Measurements from ENCODE around the gene MEGF10. TPM values are rescaled to one million over a fixed set of nuclear protein-coding genes. Genes with fewer than 3 reads are reported as not detected.

Gene MEGF10
- total and polyA plus RNA-seq, 7 experiments from 2014 or later, result not detected

- no peaks in the 10 kb centered on the region for H3K4me1 ChIP-seq (ENCODE audit: control insufficient read depth in 2 of 2, insufficient read depth in 2 of 2, low read length in 2 of 2)
- ATAC-seq (no peak), DNase-seq (no peak)
- no peak overlapping the region for H3K4me3 Mint-ChIP-seq
- H3K4me3 ChIP-seq (ENCODE audit: low read length), result no peak overlapping the region
- no peaks in the 10 kb centered on the region for H3K36me3 Mint-ChIP-seq
- no peaks in the 10 kb centered on the region for H3K9me3 ChIP-seq (ENCODE audit: control insufficient read depth in 2 of 3, low read length in 3 of 3)
- H3K36me3 ChIP-seq (ENCODE audit: control insufficient read depth in 2 of 3, insufficient read depth in 3 of 3, low read length in 3 of 3), result no peaks in the 10 kb centered on the region
- no peak overlapping the region for H3K27ac Mint-ChIP-seq
- peaks cover 12 to 35% (median 30%) of the 10 kb centered on the region in 5 donors for H3K27me3 Mint-ChIP-seq
- ChIA-PET POLR2A (interaction anchor here (0.6 kb wide), 1 partner anchor 577 kb away, joined by 3 read pairs; no protein-coding TSS in a partner anchor), CTCF (no interaction called here)
- intact Hi-C loops (cut with micrococcal nuclease), result no loop called here
- H3K4me1 Mint-ChIP-seq, result no peaks in the 10 kb centered on the region
- peaks cover 0 to 2% (median 0%) of the 10 kb centered on the region in 11 donors for H3K9me3 Mint-ChIP-seq
- H3K27ac ChIP-seq (ENCODE audit: low read depth, low read length), result no peak overlapping the region
- H3K27me3 ChIP-seq (ENCODE audit: control insufficient read depth in 2 of 2, insufficient read depth in 2 of 2, low read length in 2 of 2), result no peaks in the 10 kb centered on the region
Measured at GRCh38 chr5:127400946-127401670, 110.5 kb downstream of the MEGF10 start.

- H3K4me1 Mint-ChIP-seq, result no peaks in the 10 kb centered on the region
- Histone ChIP-seq H3K36me3 (ENCODE audit: control insufficient read depth in 2 of 3, insufficient read depth in 3 of 3, low read length in 3 of 3) (no peaks in the 10 kb centered on the region), H3K4me1 (ENCODE audit: control insufficient read depth in 2 of 2, insufficient read depth in 2 of 2, low read length in 2 of 2) (no peaks in the 10 kb centered on the region), H3K9me3 (ENCODE audit: control insufficient read depth in 2 of 3, low read length in 3 of 3) (no peaks in the 10 kb centered on the region), H3K4me3 (ENCODE audit: low read length) (no peak overlapping the region), H3K27me3 (ENCODE audit: control insufficient read depth in 2 of 2, insufficient read depth in 2 of 2, low read length in 2 of 2) (no peaks in the 10 kb centered on the region), H3K27ac (ENCODE audit: low read depth, low read length) (no peak overlapping the region)
- H3K27ac Mint-ChIP-seq, result no peak overlapping the region
- ATAC-seq, result no peak
- no peaks in the 10 kb centered on the region for H3K36me3 Mint-ChIP-seq
- H3K27me3 Mint-ChIP-seq, result peaks cover 19 to 40% (median 22%) of the 10 kb centered on the region in 5 donors
- CTCF ChIA-PET, result no interaction called here
- intact Hi-C loops (cut with micrococcal nuclease), result no loop called here
- POLR2A ChIA-PET, result no interaction called here
- no peak overlapping the region for H3K4me3 Mint-ChIP-seq
- peaks cover 0 to 2% (median 0%) of the 10 kb centered on the region in 11 donors for H3K9me3 Mint-ChIP-seq
- DNase-seq, result no peak
Measured at GRCh38 chr5:127402361-127402760, 111.8 kb downstream of the MEGF10 start.

- Mint-ChIP-seq H3K36me3 (no peaks in the 10 kb centered on the region), H3K27me3 (peaks cover 17 to 36% (median 22%) of the 10 kb centered on the region in 5 donors), H3K4me3 (no peak overlapping the region), H3K4me1 (no peaks in the 10 kb centered on the region), H3K27ac (no peak overlapping the region), H3K9me3 (peaks cover 0 to 2% (median 0%) of the 10 kb centered on the region in 11 donors)
- H3K9me3 ChIP-seq (ENCODE audit: control insufficient read depth in 2 of 3, low read length in 3 of 3), result no peaks in the 10 kb centered on the region
- H3K36me3 ChIP-seq (ENCODE audit: control insufficient read depth in 2 of 3, insufficient read depth in 3 of 3, low read length in 3 of 3), result no peaks in the 10 kb centered on the region
- H3K27me3 ChIP-seq (ENCODE audit: control insufficient read depth in 2 of 2, insufficient read depth in 2 of 2, low read length in 2 of 2), result no peaks in the 10 kb centered on the region
- CTCF ChIA-PET, result no interaction called here
- no peak overlapping the region for H3K4me3 ChIP-seq (ENCODE audit: low read length)
- ATAC-seq (no peak), DNase-seq (no peak)
- H3K4me1 ChIP-seq (ENCODE audit: control insufficient read depth in 2 of 2, insufficient read depth in 2 of 2, low read length in 2 of 2), result no peaks in the 10 kb centered on the region
- intact Hi-C loops (cut with micrococcal nuclease), result no loop called here
- no peak overlapping the region for H3K27ac ChIP-seq (ENCODE audit: low read depth, low read length)
- POLR2A ChIA-PET, result no interaction called here
Measured at GRCh38 chr5:127404190-127404589, 113.6 kb downstream of the MEGF10 start.

GRCh38 chr5:127406326-127407121, 115.9 kb downstream of the MEGF10 start:
- Histone ChIP-seq H3K4me3 (ENCODE audit: low read length) (no peak overlapping the region), H3K9me3 (ENCODE audit: control insufficient read depth in 2 of 3, low read length in 3 of 3) (no peaks in the 10 kb centered on the region), H3K4me1 (ENCODE audit: control insufficient read depth in 2 of 2, insufficient read depth in 2 of 2, low read length in 2 of 2) (no peaks in the 10 kb centered on the region), H3K27me3 (ENCODE audit: control insufficient read depth in 2 of 2, insufficient read depth in 2 of 2, low read length in 2 of 2) (no peaks in the 10 kb centered on the region), H3K36me3 (ENCODE audit: control insufficient read depth in 2 of 3, insufficient read depth in 3 of 3, low read length in 3 of 3) (no peaks in the 10 kb centered on the region), H3K27ac (ENCODE audit: low read depth, low read length) (no peak overlapping the region)
- no peaks in the 10 kb centered on the region for H3K36me3 Mint-ChIP-seq
- H3K4me3 Mint-ChIP-seq, result no peak overlapping the region
- no peak for DNase-seq
- H3K9me3 Mint-ChIP-seq, result peaks cover 0 to 2% (median 0%) of the 10 kb centered on the region in 11 donors
- intact Hi-C loops (cut with micrococcal nuclease), result no loop called here
- ATAC-seq, result no peak
- no peak overlapping the region for H3K27ac Mint-ChIP-seq
- POLR2A ChIA-PET, result no interaction called here
- peaks cover 13 to 29% (median 20%) of the 10 kb centered on the region in 5 donors for H3K27me3 Mint-ChIP-seq
- CTCF ChIA-PET, result no interaction called here
- H3K4me1 Mint-ChIP-seq, result peaks cover 0 to 9% (median 0%) of the 10 kb centered on the region in 7 donors

GRCh38 chr5:127409246-127409917, 118.8 kb downstream of the MEGF10 start:
- Histone ChIP-seq H3K36me3 (ENCODE audit: control insufficient read depth in 2 of 3, insufficient read depth in 3 of 3, low read length in 3 of 3) (no peaks in the 10 kb centered on the region), H3K9me3 (ENCODE audit: control insufficient read depth in 2 of 3, low read length in 3 of 3) (no peaks in the 10 kb centered on the region), H3K27ac (ENCODE audit: low read depth, low read length) (no peak overlapping the region), H3K4me3 (ENCODE audit: low read length) (no peak overlapping the region), H3K4me1 (ENCODE audit: control insufficient read depth in 2 of 2, insufficient read depth in 2 of 2, low read length in 2 of 2) (no peaks in the 10 kb centered on the region), H3K27me3 (ENCODE audit: control insufficient read depth in 2 of 2, insufficient read depth in 2 of 2, low read length in 2 of 2) (no peaks in the 10 kb centered on the region)
- DNase-seq (no peak), ATAC-seq (no peak)
- H3K27ac Mint-ChIP-seq, result no peak overlapping the region
- H3K9me3 Mint-ChIP-seq, result no peaks in the 10 kb centered on the region
- no peaks in the 10 kb centered on the region for H3K36me3 Mint-ChIP-seq
- ChIA-PET POLR2A (no interaction called here), CTCF (no interaction called here)
- intact Hi-C loops (cut with micrococcal nuclease), result no loop called here
- H3K4me1 Mint-ChIP-seq, result peaks cover 0 to 9% (median 0%) of the 10 kb centered on the region in 7 donors
- H3K4me3 Mint-ChIP-seq, result no peak overlapping the region
- H3K27me3 Mint-ChIP-seq, result peaks cover 3 to 21% (median 15%) of the 10 kb centered on the region in 5 donors

- no peaks in the 10 kb centered on the region for H3K9me3 ChIP-seq (ENCODE audit: control insufficient read depth in 2 of 3, low read length in 3 of 3)
- POLR2A ChIA-PET, result no interaction called here
- ATAC-seq (no peak), DNase-seq (no peak)
- no peak overlapping the region for H3K27ac ChIP-seq (ENCODE audit: low read depth, low read length)
- Mint-ChIP-seq H3K9me3 (no peaks in the 10 kb centered on the region), H3K27ac (no peak overlapping the region), H3K27me3 (peaks cover 0 to 19% (median 13%) of the 10 kb centered on the region in 5 donors), H3K36me3 (no peaks in the 10 kb centered on the region), H3K4me1 (peaks cover 0 to 9% (median 0%) of the 10 kb centered on the region in 7 donors), H3K4me3 (no peak overlapping the region)
- H3K36me3 ChIP-seq (ENCODE audit: control insufficient read depth in 2 of 3, insufficient read depth in 3 of 3, low read length in 3 of 3), result no peaks in the 10 kb centered on the region
- H3K27me3 ChIP-seq (ENCODE audit: control insufficient read depth in 2 of 2, insufficient read depth in 2 of 2, low read length in 2 of 2), result no peaks in the 10 kb centered on the region
- no peak overlapping the region for H3K4me3 ChIP-seq (ENCODE audit: low read length)
- intact Hi-C loops (cut with micrococcal nuclease), result no loop called here
- CTCF ChIA-PET, result no interaction called here
- H3K4me1 ChIP-seq (ENCODE audit: control insufficient read depth in 2 of 2, insufficient read depth in 2 of 2, low read length in 2 of 2), result no peaks in the 10 kb centered on the region
Measured at GRCh38 chr5:127409921-127410675, 119.5 kb downstream of the MEGF10 start.
